HG02938 (cell line): ENCODE data around the gene PAFAH1B2.
"Not testable (repeated sequence)": the region's sequence is repeated elsewhere in the genome, so short reads cannot be mapped to it uniquely, and the experiment has no call there.

ENCODE experiments used
- ATAC-seq: cut with Tn5 transposase; IDR thresholded peaks from one replicate; pipeline ENCODE4 v1.9.1; 2021; ENCODE audit warnings: mild to moderate bottlenecking, moderate library complexity; ENCODE audit not compliant: unreplicated experiment

The PAFAH1B2 gene

GRCh38 chr11:117201658-117202305, 57.7 kb downstream of the PAFAH1B2 start:
- ATAC-seq = no peak

- ATAC-seq = no peak
Observed at GRCh38 chr11:117202386-117203068, 58.4 kb downstream of the PAFAH1B2 start.

GRCh38 chr11:117203069-117203407, 59.0 kb downstream of the PAFAH1B2 start:
- no peak for ATAC-seq

GRCh38 chr11:117204283-117205080, 60.4 kb downstream of the PAFAH1B2 start:
- no peak for ATAC-seq

GRCh38 chr11:117205211-117205818, 61.2 kb downstream of the PAFAH1B2 start:
- no peak for ATAC-seq

GRCh38 chr11:117206111-117206510, 62.0 kb downstream of the PAFAH1B2 start:
- not testable (repeated sequence) for ATAC-seq

GRCh38 chr11:117206859-117207258, 62.8 kb downstream of the PAFAH1B2 start:
- ATAC-seq = not testable (repeated sequence)

- not testable (repeated sequence) for ATAC-seq
Observed at GRCh38 chr11:117207481-117207880, 63.4 kb downstream of the PAFAH1B2 start.

- not testable (repeated sequence) for ATAC-seq
Observed at GRCh38 chr11:117208710-117209109, 64.6 kb downstream of the PAFAH1B2 start.

- not testable (repeated sequence) for ATAC-seq
Observed at GRCh38 chr11:117209351-117210125, 65.5 kb downstream of the PAFAH1B2 start.

- ATAC-seq = no peak
Observed at GRCh38 chr11:117210620-117211019, 66.5 kb downstream of the PAFAH1B2 start.

GRCh38 chr11:117212697-117213355, 68.7 kb downstream of the PAFAH1B2 start:
- no peak for ATAC-seq

GRCh38 chr11:117214404-117215110, 70.5 kb downstream of the PAFAH1B2 start:
- no peak for ATAC-seq

- no peak for ATAC-seq
Observed at GRCh38 chr11:117217141-117218084, 73.3 kb downstream of the PAFAH1B2 start.

- no peak for ATAC-seq
Observed at GRCh38 chr11:117218133-117218915, 74.2 kb downstream of the PAFAH1B2 start.

- no peak for ATAC-seq
Observed at GRCh38 chr11:117219001-117219400, 74.9 kb downstream of the PAFAH1B2 start.

- no peak for ATAC-seq
Observed at GRCh38 chr11:117219455-117219854, 75.4 kb downstream of the PAFAH1B2 start.

GRCh38 chr11:117219995-117220394, 75.9 kb downstream of the PAFAH1B2 start:
- no peak for ATAC-seq
